Measurements from ENCODE around the gene ARHGAP8.

The ARHGAP8 gene

DNA sequence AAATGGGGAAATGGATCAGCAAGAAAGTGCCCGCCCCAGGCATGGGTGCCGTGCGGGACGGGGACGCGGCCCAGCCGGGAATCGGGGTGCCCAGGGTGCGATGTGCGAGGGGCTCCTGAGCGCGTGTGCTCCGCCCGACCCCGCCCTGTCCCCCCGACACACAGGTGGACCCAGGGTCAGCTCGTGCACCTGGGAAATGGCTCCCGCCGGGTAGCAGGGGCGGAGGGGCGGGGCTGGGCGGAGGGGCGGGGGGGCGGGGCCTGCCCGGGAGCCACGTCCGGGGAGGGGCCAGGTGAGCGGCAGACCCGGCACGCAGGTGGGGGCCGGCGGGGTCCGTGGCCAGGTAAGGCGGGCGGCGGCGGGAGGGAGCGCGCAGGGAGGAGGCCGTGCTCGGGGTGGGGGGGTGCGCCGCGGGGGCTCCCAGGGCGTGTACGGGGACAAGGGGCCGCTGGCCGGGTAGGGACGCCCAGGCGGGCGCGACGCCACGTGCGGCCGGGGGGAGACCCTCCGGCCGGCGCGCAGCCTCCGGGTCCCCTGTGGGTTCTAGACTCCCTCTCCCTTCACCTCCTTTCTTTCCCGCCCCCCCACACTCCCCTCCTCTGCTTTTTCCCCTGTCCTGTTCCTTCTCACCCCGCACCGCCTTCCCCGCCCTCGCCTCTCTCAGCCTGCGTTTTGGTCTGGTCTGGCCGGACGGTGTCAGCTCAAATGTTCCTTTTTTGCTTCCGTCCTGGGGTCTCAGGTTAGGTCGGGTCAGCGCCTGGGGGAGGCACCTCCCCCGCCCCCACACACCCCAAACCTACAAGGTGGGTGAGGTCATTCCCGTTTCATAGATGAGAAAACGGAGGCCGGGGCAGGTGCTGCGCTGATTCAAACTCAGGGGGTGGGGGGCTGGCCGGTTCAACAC, at the start of gene ARHGAP8:
ARHGAP8 (plus strand) TSS at position 291 of the 904 bp plus-strand sequence. CDS start 33,953 bp downstream, outside the sequence.
- Histone ChIP-seq H3K4me3 (ENCODE audit: low read length) (no peak within 1 kb of the TSS), H3K27me3 (ENCODE audit: insufficient read depth, low read length) (peaks cover 38% of the 10 kb centered on the region), H3K4me1 (ENCODE audit: insufficient read depth, low read length) (no peaks in the 10 kb centered on the region), H2AFZ (ENCODE audit: low read depth, low read length) (no peak within 1 kb of the TSS), H3K9me3 (ENCODE audit: low read length) (peaks cover 4% of the 10 kb centered on the region), H3K36me3 (ENCODE audit: insufficient read depth, low read length) (no peaks in the 10 kb centered on the region)

GRCh38 chr22:44703255-44703870, 49.0 kb upstream of the ARHGAP8 start:
- Histone ChIP-seq H3K9me3 (ENCODE audit: low read length) (peaks cover 4% of the 10 kb centered on the region), H3K4me1 (ENCODE audit: insufficient read depth, low read length) (peaks cover 31% of the 10 kb centered on the region), H3K27me3 (ENCODE audit: insufficient read depth, low read length) (peaks cover 34% of the 10 kb centered on the region), H3K36me3 (ENCODE audit: insufficient read depth, low read length) (no peaks in the 10 kb centered on the region), H3K4me3 (ENCODE audit: low read length) (peak overlapping the region; percentile 40), H2AFZ (ENCODE audit: low read depth, low read length) (no peak overlapping the region)

DNA sequence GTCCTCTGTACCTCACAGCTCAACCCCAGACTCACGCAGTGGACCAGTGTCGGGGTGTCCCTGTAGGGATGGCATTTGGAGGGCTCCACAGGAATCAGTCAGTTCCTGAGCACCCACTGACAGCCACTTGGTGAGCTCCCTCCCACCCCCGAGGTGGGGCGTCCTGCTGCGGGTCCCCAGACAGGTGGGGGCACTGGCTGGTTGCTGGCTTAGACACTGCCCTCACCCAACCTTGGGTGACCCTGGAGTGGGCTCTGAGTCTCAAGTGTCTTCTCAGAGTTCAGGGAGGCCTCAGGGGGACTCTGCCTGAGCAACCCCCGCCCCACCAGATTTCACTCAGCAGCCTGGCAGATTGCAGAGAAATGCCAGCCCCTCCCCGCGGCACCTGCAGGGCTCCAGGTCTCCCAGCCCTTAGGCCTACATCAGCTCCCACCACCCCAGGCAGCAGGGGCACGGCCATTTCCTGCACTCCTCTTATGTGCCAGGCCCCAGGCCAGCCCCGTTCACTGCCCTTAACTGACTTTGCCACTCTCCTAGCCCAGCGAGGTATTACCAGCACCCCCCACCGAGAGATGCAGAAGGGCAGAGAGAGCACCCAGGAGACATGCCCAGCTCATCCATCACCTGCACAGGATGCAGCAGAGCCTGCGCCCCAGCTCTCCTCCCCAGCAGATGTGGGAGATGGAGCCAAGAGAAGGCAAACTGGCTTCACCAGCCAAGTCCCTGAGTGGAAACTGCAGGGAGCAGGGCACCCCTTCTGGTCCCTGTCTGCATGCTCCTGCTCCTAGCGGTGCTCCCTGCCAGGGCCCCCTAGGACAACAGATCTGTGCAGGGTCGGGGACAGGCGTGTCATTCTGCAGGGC, 48.0 kb upstream of the ARHGAP8 start:
- Histone ChIP-seq H3K9me3 (ENCODE audit: low read length) (peaks cover 4% of the 10 kb centered on the region), H3K4me3 (ENCODE audit: low read length) (no peak overlapping the region)

GRCh38 chr22:44705022-44705297, 47.4 kb upstream of the ARHGAP8 start:
- peaks cover 4% of the 10 kb centered on the region for H3K9me3 ChIP-seq (ENCODE audit: low read length)
- H3K36me3 ChIP-seq (ENCODE audit: insufficient read depth, low read length) = no peaks in the 10 kb centered on the region
- peaks cover 17% of the 10 kb centered on the region for H3K4me1 ChIP-seq (ENCODE audit: insufficient read depth, low read length)
- H3K27me3 ChIP-seq (ENCODE audit: insufficient read depth, low read length) = peaks cover 31% of the 10 kb centered on the region
- H2AFZ ChIP-seq (ENCODE audit: low read depth, low read length) = no peak overlapping the region
- H3K4me3 ChIP-seq (ENCODE audit: low read length) = no peak overlapping the region

More for the DNA sequence above, 48.0 kb upstream of the ARHGAP8 start:
- peaks cover 20% of the 10 kb centered on the region for H3K4me1 ChIP-seq (ENCODE audit: insufficient read depth, low read length)
- no peaks in the 10 kb centered on the region for H3K36me3 ChIP-seq (ENCODE audit: insufficient read depth, low read length)
- H3K27me3 ChIP-seq (ENCODE audit: insufficient read depth, low read length) = peaks cover 31% of the 10 kb centered on the region
- H2AFZ ChIP-seq (ENCODE audit: low read depth, low read length) = no peak overlapping the region

DNA sequence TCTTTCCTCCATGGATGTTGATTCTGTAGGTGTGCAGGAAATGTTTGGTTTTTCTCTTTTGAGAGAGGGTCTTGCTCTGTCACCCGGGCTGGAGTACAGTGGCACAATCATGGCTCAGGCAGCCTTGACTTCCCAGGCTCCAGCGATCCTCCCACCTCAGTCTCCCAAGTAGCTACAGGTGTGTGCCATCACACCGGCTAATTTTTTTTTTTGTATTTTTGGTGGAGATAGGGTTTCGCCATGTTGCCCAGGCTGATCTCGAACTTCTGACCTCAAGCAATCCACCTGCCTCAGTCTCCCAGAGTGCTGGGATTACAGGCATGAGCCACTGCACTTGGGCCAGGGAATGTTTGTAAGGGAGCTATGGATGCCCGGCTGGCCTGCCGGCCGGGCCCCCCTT, 45.9 kb upstream of the ARHGAP8 start:
- Histone ChIP-seq H3K27me3 (ENCODE audit: insufficient read depth, low read length) (peaks cover 25% of the 10 kb centered on the region), H3K4me3 (ENCODE audit: low read length) (no peak overlapping the region), H2AFZ (ENCODE audit: low read depth, low read length) (no peak overlapping the region), H3K9me3 (ENCODE audit: low read length) (peaks cover 4% of the 10 kb centered on the region), H3K4me1 (ENCODE audit: insufficient read depth, low read length) (peaks cover 17% of the 10 kb centered on the region), H3K36me3 (ENCODE audit: insufficient read depth, low read length) (no peaks in the 10 kb centered on the region)

- Histone ChIP-seq H2AFZ (ENCODE audit: low read depth, low read length) (no peak overlapping the region), H3K4me1 (ENCODE audit: insufficient read depth, low read length) (peaks cover 17% of the 10 kb centered on the region), H3K4me3 (ENCODE audit: low read length) (no peak overlapping the region), H3K27me3 (ENCODE audit: insufficient read depth, low read length) (peaks cover 22% of the 10 kb centered on the region), H3K9me3 (ENCODE audit: low read length) (peaks cover 4% of the 10 kb centered on the region), H3K36me3 (ENCODE audit: insufficient read depth, low read length) (no peaks in the 10 kb centered on the region)
Observed at GRCh38 chr22:44707178-44707577, 45.2 kb upstream of the ARHGAP8 start.

GRCh38 chr22:44707752-44708151, 44.6 kb upstream of the ARHGAP8 start:
- H3K4me3 ChIP-seq (ENCODE audit: low read length) = no peak overlapping the region
- peaks cover 18% of the 10 kb centered on the region for H3K27me3 ChIP-seq (ENCODE audit: insufficient read depth, low read length)

GRCh38 chr22:44709881-44710392, 42.4 kb upstream of the ARHGAP8 start:
- Histone ChIP-seq H3K9me3 (ENCODE audit: low read length) (no peaks in the 10 kb centered on the region), H2AFZ (ENCODE audit: low read depth, low read length) (no peak overlapping the region), H3K4me1 (ENCODE audit: insufficient read depth, low read length) (no peaks in the 10 kb centered on the region), H3K4me3 (ENCODE audit: low read length) (no peak overlapping the region), H3K27me3 (ENCODE audit: insufficient read depth, low read length) (no peaks in the 10 kb centered on the region), H3K36me3 (ENCODE audit: insufficient read depth, low read length) (no peaks in the 10 kb centered on the region)

More at GRCh38 chr22:44707752-44708151, 44.6 kb upstream of the ARHGAP8 start:
- Histone ChIP-seq H3K36me3 (ENCODE audit: insufficient read depth, low read length) (no peaks in the 10 kb centered on the region), H2AFZ (ENCODE audit: low read depth, low read length) (no peak overlapping the region), H3K9me3 (ENCODE audit: low read length) (peaks cover 4% of the 10 kb centered on the region), H3K4me1 (ENCODE audit: insufficient read depth, low read length) (peaks cover 12% of the 10 kb centered on the region)

- Histone ChIP-seq H3K4me3 (ENCODE audit: low read length) (no peak overlapping the region), H2AFZ (ENCODE audit: low read depth, low read length) (no peak overlapping the region), H3K27me3 (ENCODE audit: insufficient read depth, low read length) (no peaks in the 10 kb centered on the region), H3K4me1 (ENCODE audit: insufficient read depth, low read length) (no peaks in the 10 kb centered on the region), H3K36me3 (ENCODE audit: insufficient read depth, low read length) (no peaks in the 10 kb centered on the region), H3K9me3 (ENCODE audit: low read length) (no peaks in the 10 kb centered on the region)
Observed at GRCh38 chr22:44710474-44711240, 41.7 kb upstream of the ARHGAP8 start.

- H3K4me3 ChIP-seq (ENCODE audit: low read length) = no peak overlapping the region
- H3K4me1 ChIP-seq (ENCODE audit: insufficient read depth, low read length) = no peaks in the 10 kb centered on the region
- H2AFZ ChIP-seq (ENCODE audit: low read depth, low read length) = no peak overlapping the region
- H3K9me3 ChIP-seq (ENCODE audit: low read length) = no peaks in the 10 kb centered on the region
- H3K27me3 ChIP-seq (ENCODE audit: insufficient read depth, low read length) = no peaks in the 10 kb centered on the region
- no peaks in the 10 kb centered on the region for H3K36me3 ChIP-seq (ENCODE audit: insufficient read depth, low read length)
Observed at GRCh38 chr22:44711241-44711560, 41.2 kb upstream of the ARHGAP8 start.

DNA sequence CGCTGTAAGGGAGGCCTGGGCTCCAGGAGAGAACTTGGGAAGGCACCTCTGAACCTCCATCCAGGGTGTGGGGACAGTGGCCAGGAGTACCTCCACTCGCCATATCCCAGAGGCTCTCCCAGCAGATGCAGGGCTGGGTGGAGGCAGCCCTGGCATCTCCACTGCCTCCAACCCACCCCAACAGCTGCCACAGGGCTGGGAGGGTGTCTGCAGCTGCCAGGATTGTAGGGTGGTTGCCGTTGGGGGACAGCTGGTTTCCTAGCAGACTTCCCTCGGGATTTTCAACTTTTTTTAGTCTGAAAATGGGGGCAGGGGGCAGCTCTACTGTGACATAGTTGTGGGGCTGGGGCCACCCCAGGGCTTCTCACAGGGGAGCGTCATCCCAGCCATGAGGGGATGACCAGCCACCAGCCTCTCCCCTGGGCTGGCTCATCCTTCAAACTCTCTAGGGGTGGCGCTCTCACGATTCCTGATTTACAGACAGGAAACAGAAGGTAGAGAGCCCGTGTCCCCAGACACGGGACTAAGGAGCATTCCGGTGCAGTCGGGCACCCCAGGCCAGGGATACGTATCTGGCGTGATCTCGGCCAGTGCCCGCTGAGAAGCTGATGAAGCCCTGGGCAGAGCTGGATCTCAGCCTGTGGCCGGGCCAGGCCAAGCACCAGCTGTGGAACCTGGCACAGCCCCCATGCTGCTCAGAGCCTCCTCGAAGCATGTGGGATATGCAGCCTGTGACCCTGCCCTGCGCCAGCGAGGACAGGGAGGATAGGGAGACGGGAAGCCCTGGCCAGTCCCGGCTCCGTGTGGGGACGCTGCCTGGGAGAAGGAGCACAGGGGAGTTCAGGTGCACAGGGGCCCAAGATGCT, 40.5 kb upstream of the ARHGAP8 start:
- Histone ChIP-seq H3K36me3 (ENCODE audit: insufficient read depth, low read length) (no peaks in the 10 kb centered on the region), H2AFZ (ENCODE audit: low read depth, low read length) (no peak overlapping the region), H3K27me3 (ENCODE audit: insufficient read depth, low read length) (no peaks in the 10 kb centered on the region), H3K4me3 (ENCODE audit: low read length) (no peak overlapping the region), H3K4me1 (ENCODE audit: insufficient read depth, low read length) (no peaks in the 10 kb centered on the region), H3K9me3 (ENCODE audit: low read length) (no peaks in the 10 kb centered on the region)

DNA sequence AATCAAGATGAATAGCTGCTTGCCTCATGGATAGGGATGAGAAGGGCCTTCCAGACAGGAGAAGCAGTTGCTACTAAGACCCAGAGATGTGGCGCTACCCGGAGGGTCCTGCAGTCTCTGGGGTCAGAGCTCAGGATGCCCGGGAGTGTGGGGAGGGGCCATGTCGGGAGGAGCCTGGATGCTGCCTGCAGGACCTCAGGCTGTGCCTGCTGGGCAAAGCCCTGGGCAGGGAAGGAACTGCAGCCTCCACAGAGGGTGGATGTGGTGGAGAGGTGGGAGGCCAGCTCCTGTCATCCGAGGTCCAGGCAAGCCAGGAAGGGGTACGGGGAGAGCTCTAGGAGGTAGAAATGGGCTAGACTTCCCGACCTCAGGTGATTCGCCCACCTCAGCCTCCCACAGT, 39.4 kb upstream of the ARHGAP8 start:
- H3K9me3 ChIP-seq (ENCODE audit: low read length) = no peaks in the 10 kb centered on the region
- H3K4me1 ChIP-seq (ENCODE audit: insufficient read depth, low read length) = no peaks in the 10 kb centered on the region
- H3K36me3 ChIP-seq (ENCODE audit: insufficient read depth, low read length) = no peaks in the 10 kb centered on the region
- H3K4me3 ChIP-seq (ENCODE audit: low read length) = no peak overlapping the region
- no peak overlapping the region for H2AFZ ChIP-seq (ENCODE audit: low read depth, low read length)
- no peaks in the 10 kb centered on the region for H3K27me3 ChIP-seq (ENCODE audit: insufficient read depth, low read length)
